Measurements from ENCODE around the gene GLT1D1. TPM values are rescaled to one million over a fixed set of nuclear protein-coding genes. Genes with fewer than 3 reads are reported as not detected.

The GLT1D1 gene
- total and polyA plus RNA-seq, 2 donors (not counting 3 experiments of a cell fraction or from before 2014, with no cell fraction given), result not detected

GRCh38 chr12:128823216-128823915, 29.9 kb upstream of the GLT1D1 start:
- FAIRE-seq, result no peak

More at GRCh38 chr12:128823216-128823915, 29.9 kb upstream of the GLT1D1 start:
- intact Hi-C loops (cut with micrococcal nuclease), result loop anchor here (2.0 kb wide), 1 partner anchor 29 kb away; no protein-coding TSS in a partner anchor
- peaks cover 0 to 4% of the 10 kb centered on the region in 2 experiments for H3K36me3 ChIP-seq (ENCODE audit: control insufficient read depth in 2 of 2, extremely low read depth in 1 of 2, insufficient read depth in 2 of 2, low read length in 2 of 2)
- H4K20me1 ChIP-seq (replicated peaks; ENCODE audit: control insufficient read depth, extremely low read depth, insufficient read depth, low read length), result no peaks in the 10 kb centered on the region
- ChIA-PET CTCF (interaction anchor here (1.4 to 1.5 kb wide), 3 partner anchors 25 to 40 kb away, joined by 4 to 9 read pairs (median 7); no protein-coding TSS in a partner anchor), POLR2A (no interaction called here)
- H3K79me2 ChIP-seq (ENCODE audit: control insufficient read depth, insufficient read depth, low read length), result peaks cover 47% of the 10 kb centered on the region
- H3K9ac ChIP-seq (replicated peaks; ENCODE audit: extremely low read depth, insufficient read depth, low read length), result peak overlapping the region; percentile 81
- H3K9me1 ChIP-seq (replicated peaks; ENCODE audit: control insufficient read depth, extremely low read depth, insufficient read depth, low read length), result no peaks in the 10 kb centered on the region
- H2AFZ ChIP-seq (ENCODE audit: low read depth, low read length), result peak overlapping the region; percentile 98
- H3K4me1 ChIP-seq (ENCODE audit: control insufficient read depth, extremely low read depth, insufficient read depth, low read length), result peaks cover 4% of the 10 kb centered on the region
- peak overlapping the region; percentile 18 for H3K4me2 ChIP-seq (ENCODE audit: insufficient read depth, low read length)
- no peaks in the 10 kb centered on the region for H3K27me3 ChIP-seq (ENCODE audit: control insufficient read depth in 2 of 2, insufficient read depth in 2 of 2, low read length in 2 of 2)
- no peak for TF ChIP-seq FOS (IDR thresholded peaks at IDR 0.05; ENCODE audit: borderline replicate concordance, insufficient read depth, low read length)
- TF ChIP-seq GATA2 (IDR thresholded peaks at IDR 0.05; ENCODE audit: insufficient read depth, insufficient read length, low read depth, low read length), result no peak
- TF ChIP-seq, protein P1, sequence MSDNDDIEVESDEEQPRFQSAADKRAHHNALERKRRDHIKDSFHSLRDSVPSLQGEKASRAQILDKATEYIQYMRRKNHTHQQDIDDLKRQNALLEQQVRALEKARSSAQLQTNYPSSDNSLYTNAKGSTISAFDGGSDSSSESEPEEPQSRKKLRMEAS (IDR thresholded peaks at IDR 0.05; ENCODE audit: insufficient read depth, insufficient read length), result no peak
- TF ChIP-seq EZH2 (IDR thresholded peaks at IDR 0.05; ENCODE audit: borderline replicate concordance, low read depth, low read length, severe bottlenecking), result no peak
- TF ChIP-seq POLR2A (IDR thresholded peaks at IDR 0.05; ENCODE audit: low read depth, low read length), result no peak
- TF ChIP-seq MYC (IDR thresholded peaks at IDR 0.05; ENCODE audit: low read depth, low read length), result no peak
- no peak for TF ChIP-seq POLR2AphosphoS5 (IDR thresholded peaks at IDR 0.05; ENCODE audit: insufficient read depth, low read depth, low read length)
- TF ChIP-seq, protein P2, sequence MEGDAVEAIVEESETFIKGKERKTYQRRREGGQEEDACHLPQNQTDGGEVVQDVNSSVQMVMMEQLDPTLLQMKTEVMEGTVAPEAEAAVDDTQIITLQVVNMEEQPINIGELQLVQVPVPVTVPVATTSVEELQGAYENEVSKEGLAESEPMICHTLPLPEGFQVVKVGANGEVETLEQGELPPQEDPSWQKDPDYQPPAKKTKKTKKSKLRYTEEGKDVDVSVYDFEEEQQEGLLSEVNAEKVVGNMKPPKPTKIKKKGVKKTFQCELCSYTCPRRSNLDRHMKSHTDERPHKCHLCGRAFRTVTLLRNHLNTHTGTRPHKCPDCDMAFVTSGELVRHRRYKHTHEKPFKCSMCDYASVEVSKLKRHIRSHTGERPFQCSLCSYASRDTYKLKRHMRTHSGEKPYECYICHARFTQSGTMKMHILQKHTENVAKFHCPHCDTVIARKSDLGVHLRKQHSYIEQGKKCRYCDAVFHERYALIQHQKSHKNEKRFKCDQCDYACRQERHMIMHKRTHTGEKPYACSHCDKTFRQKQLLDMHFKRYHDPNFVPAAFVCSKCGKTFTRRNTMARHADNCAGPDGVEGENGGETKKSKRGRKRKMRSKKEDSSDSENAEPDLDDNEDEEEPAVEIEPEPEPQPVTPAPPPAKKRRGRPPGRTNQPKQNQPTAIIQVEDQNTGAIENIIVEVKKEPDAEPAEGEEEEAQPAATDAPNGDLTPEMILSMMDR (IDR thresholded peaks at IDR 0.05; ENCODE audit: extremely low read depth in 1 of 2, insufficient read depth in 1 of 2, low read depth in 1 of 2, low read length in 2 of 2), result no peak
- TF ChIP-seq JUN (IDR thresholded peaks at IDR 0.05; ENCODE audit: borderline replicate concordance, insufficient read depth, insufficient read length, low read depth), result no peak
- no TSS peak for BruUV-seq (replicated peaks)
- H3K4me3 ChIP-seq (replicated peaks in 1 of 3; ENCODE audit: insufficient read depth in 1 of 3, low read depth in 1 of 3, low read length in 3 of 3), result peak overlapping the region; percentile 67 to 90 (median 67)
- dilution Hi-C loops (cut with MboI; ENCODE audit: extremely low pct_ligation_motif_present, low sequenced_read_pairs), result no loop called here
- H3K9me3 ChIP-seq (replicated peaks; ENCODE audit: control insufficient read depth, insufficient read depth, low read length), result no peaks in the 10 kb centered on the region
- DNase-seq (ENCODE audit: low read depth, low spot score), result no peak
- H3K27ac ChIP-seq (ENCODE audit: insufficient read depth, low read depth, low read length), result peak overlapping the region; percentile 55

All from endothelial cell of umbilical vein (primary cell).